IMR-90 (cell line): Measurements from ENCODE around the gene ZNF71. TPM values are rescaled to one million over a fixed set of nuclear protein-coding genes. Genes with fewer than 3 reads are reported as not detected.

Source experiments
- ATAC-seq: fragments of 200-7000 bp; cut with Tn5 transposase; 2 replicates; pipeline ENCODE4 v1.9.1; 2020; ENCODE audit warnings: low read depth, mild to moderate bottlenecking, moderate library complexity
- BruUV-seq: library from RNA; stranded (reverse); fragments of 400-500 nt; replicated peaks from 2 replicates; lab custom pipeline; 2021; lab: Mats Ljungman, UMichigan
- CTCF ChIA-PET: fragments of 300-600 bp; formaldehyde crosslinking; extraction: SDS; loops from one replicate; lab custom pipeline; 2021; ENCODE audit warnings: antibody characterized with exemption; lab: Yijun Ruan, JAX
- POLR2A ChIA-PET: fragments of 300-600 bp; sonication (Branson Sonifier 250); formaldehyde crosslinking; loops from one replicate; lab custom pipeline; 2022; ENCODE audit warnings: antibody characterized with exemption; ENCODE audit not compliant: unreplicated experiment; lab: Charles Lee
- DNase-seq: peaks from one replicate; pipeline ENCODE4 v3.0.0; 2013
- H2AFZ ChIP-seq: replicated peaks from 2 replicates; pipeline ENCODE3; 2013; ENCODE audit warnings: low read length, mild to moderate bottlenecking; ENCODE audit not compliant: poor library complexity
- H2AK5ac ChIP-seq: 2 replicates; pipeline ENCODE4 v1.6.1; 2013; ENCODE audit warnings: low read depth, low read length, inconsistent platforms
- H2AK9ac ChIP-seq: replicated peaks from 2 replicates; pipeline ENCODE3; 2013; ENCODE audit warnings: mild to moderate bottlenecking, low read depth, low read length, moderate library complexity; ENCODE audit not compliant: poor library complexity
- H2BK120ac ChIP-seq: 2 replicates; pipeline ENCODE4 v1.6.1; 2013; ENCODE audit warnings: low read depth, low read length, inconsistent platforms
- H2BK15ac ChIP-seq: 3 replicates; pipeline ENCODE4 v1.6.1; 2013; ENCODE audit warnings: low read depth, low read length, inconsistent platforms
- H2BK20ac ChIP-seq: 2 replicates; pipeline ENCODE4 v1.6.1; 2013; ENCODE audit warnings: low read depth, mild to moderate bottlenecking, inconsistent platforms, low read length, moderate library complexity
- H2BK5ac ChIP-seq: 2 replicates; pipeline ENCODE4 v1.6.1; 2013; ENCODE audit warnings: mild to moderate bottlenecking, low read depth, low read length, inconsistent platforms; ENCODE audit not compliant: poor library complexity, severe bottlenecking
- H3K14ac ChIP-seq: replicated peaks from 2 replicates; pipeline ENCODE4 v1.6.1; 2013; ENCODE audit warnings: low read depth, low read length, inconsistent platforms
- H3K18ac ChIP-seq: 2 replicates; pipeline ENCODE4 v1.6.1; 2013; ENCODE audit warnings: low read depth, low read length, control low read depth
- H3K23ac ChIP-seq: 2 replicates; pipeline ENCODE4 v1.6.1; 2013; ENCODE audit warnings: low read depth, low read length, inconsistent platforms
- H3K27ac ChIP-seq: 2 replicates; pipeline ENCODE4 v1.5.1; 2013; ENCODE audit warnings: mild to moderate bottlenecking, control low read depth, low read length; ENCODE audit not compliant: insufficient read depth
- H3K27me3 ChIP-seq: 2 replicates; pipeline ENCODE4 v1.6.1; 2013; ENCODE audit warnings: low read length; ENCODE audit not compliant: control insufficient read depth, insufficient read depth
- H3K36me3 ChIP-seq: 2 replicates; pipeline ENCODE4 v1.6.1; 2013; ENCODE audit warnings: low read length, mixed read lengths; ENCODE audit not compliant: control insufficient read depth, insufficient read depth
- H3K4ac ChIP-seq: 2 replicates; pipeline ENCODE4 v1.6.1; 2013; ENCODE audit warnings: low read depth, low read length, inconsistent platforms
- H3K4me1 ChIP-seq: 2 replicates; pipeline ENCODE4 v1.6.1; 2013; ENCODE audit warnings: low read length, mixed read lengths; ENCODE audit not compliant: control insufficient read depth, insufficient read depth
- H3K4me2 ChIP-seq: 2 replicates; pipeline ENCODE4 v1.6.1; 2013; ENCODE audit warnings: low read depth, mild to moderate bottlenecking, control low read depth, low read length, moderate library complexity
- H3K4me3 ChIP-seq: 2 replicates; pipeline ENCODE4 v1.5.1; 2013; ENCODE audit warnings: low read depth, mild to moderate bottlenecking, control low read depth, low read length, moderate library complexity; ENCODE audit not compliant: insufficient read depth
- H3K56ac ChIP-seq: 2 replicates; pipeline ENCODE4 v1.6.1; 2013; ENCODE audit warnings: low read length, inconsistent platforms; ENCODE audit not compliant: insufficient read depth; ENCODE audit errors: extremely low read depth
- H3K79me1 ChIP-seq, 2 experiments: 2 replicates each; pipeline ENCODE4 v1.6.1; 2013; ENCODE audit warnings: low read length in 2 of 2, inconsistent platforms in 1 of 2, low read depth in 1 of 2
- H3K9ac ChIP-seq: 2 replicates; pipeline ENCODE4 v1.6.1; 2013; ENCODE audit warnings: low read depth, low read length, control low read depth
- H3K9me1 ChIP-seq: 2 replicates; pipeline ENCODE4 v1.6.1; 2013; ENCODE audit warnings: low read length, inconsistent platforms; ENCODE audit not compliant: insufficient read depth
- H3K9me3 ChIP-seq: 2 replicates; pipeline ENCODE4 v1.6.1; 2013; ENCODE audit warnings: low read length; ENCODE audit not compliant: control insufficient read depth, insufficient read depth
- H4K20me1 ChIP-seq: 2 replicates; pipeline ENCODE4 v1.6.1; 2013; ENCODE audit warnings: low read length, inconsistent platforms; ENCODE audit not compliant: insufficient read depth
- H4K5ac ChIP-seq: 2 replicates; pipeline ENCODE4 v1.6.1; 2013; ENCODE audit warnings: mild to moderate bottlenecking, low read depth, low read length, control low read depth
- H4K8ac ChIP-seq, 2 experiments: 2 replicates each; pipeline ENCODE4 v1.6.1; 2013; ENCODE audit warnings: low read depth in 2 of 2, low read length in 2 of 2, control low read depth in 1 of 2, inconsistent platforms in 1 of 2
- H4K91ac ChIP-seq: 2 replicates; pipeline ENCODE4 v1.6.1; 2013; ENCODE audit warnings: low read depth, low read length, inconsistent platforms; ENCODE audit not compliant: insufficient read depth
- CHD1 ChIP-seq: IDR thresholded peaks from 2 replicates; pipeline ENCODE4 v1.6.1; 2012; ENCODE audit warnings: low read depth, low read length, improper control_type of control experiment
- MAZ ChIP-seq: IDR thresholded peaks from 2 replicates; pipeline ENCODE4 v1.6.1; 2012; ENCODE audit warnings: low read depth, mild to moderate bottlenecking, low read length, improper control_type of control experiment, moderate library complexity, borderline replicate concordance
- NFE2L2 ChIP-seq: fragments of 150-350 bp; IDR thresholded peaks from 2 replicates; pipeline ENCODE4 v1.6.1; 2016; ENCODE audit warnings: low read depth, mild to moderate bottlenecking, low read length
- RFX5 ChIP-seq: IDR thresholded peaks from 2 replicates; pipeline ENCODE4 v1.8.0; 2012; ENCODE audit warnings: low read depth, mild to moderate bottlenecking, low read length, moderate library complexity
- USF2 ChIP-seq: fragments of 150-350 bp; IDR thresholded peaks from 2 replicates; pipeline ENCODE4 v1.6.1; 2017; ENCODE audit warnings: mild to moderate bottlenecking, antibody characterized with exemption, low read length, low read depth
- WGBS, 2 experiments: methylation state at CpG; one replicate each; pipeline versions ENCODE4 v1.1.5 to v1.1.7; 2013; ENCODE audit warnings: missing lambda C conversion rate in 2 of 2; ENCODE audit not compliant: insufficient read length in 1 of 2; ENCODE audit errors: extremely low coverage in 2 of 2; 5-methylcytosine and 5-hydroxymethylcytosine counted together
- dilution Hi-C: fragments of 300-500 bp; cut with HindIII; formaldehyde crosslinking; loops from one replicate; pipeline ENCODE4 v1.14.3; 2018; ENCODE audit warnings: low sequenced_read_pairs; ENCODE audit not compliant: unreplicated experiment
- in situ Hi-C: fragments of 300-500 bp; cut with MboI; formaldehyde crosslinking; loops from 3 replicates; pipeline ENCODE4 v1.14.3; 2019; ENCODE audit warnings: low sequenced_read_pairs, inconsistent platforms, mixed read lengths
- intact Hi-C: fragments of 100-400 bp; cut with micrococcal nuclease; formaldehyde crosslinking; loops from 2 replicates; pipeline ENCODE4 v1.10.0; 2022
- polyA plus RNA-seq, 3 experiments: library from polyadenylated mRNA; depleted of rRNA; stranded (reverse); fragments of >200 nt; gene quantifications; 2 replicates each; pipeline ENCODE4 v1.2.3, GENCODE V29; 2012; ENCODE audit warnings: low replicate concordance in 1 of 3
- total RNA-seq: library from RNA; depleted of rRNA; stranded (reverse); fragments of >200 nt; gene quantifications from 2 replicates; pipeline ENCODE4 v1.2.3, GENCODE V29; 2012

Gene ZNF71
- total and polyA plus RNA-seq, 2 of the 4 experiments (the other 2 are of a cell fraction), result 7.9 to 9.3 TPM

GRCh38 chr19:56611288-56611687 is 16.2 kb downstream of the ZNF71 start:
- dilution Hi-C loops, result no loop called here
- Histone ChIP-seq H2BK20ac (no peak overlapping the region), H4K5ac (no peak overlapping the region), H3K14ac (no peak overlapping the region), H2BK120ac (no peak overlapping the region), H4K8ac (no peak overlapping the region), H3K9me3 (peaks cover 51% of the 10 kb centered on the region), H3K27me3 (no peaks in the 10 kb centered on the region), H3K4ac (no peak overlapping the region), H3K23ac (no peak overlapping the region), H3K9ac (no peak overlapping the region), H3K18ac (no peak overlapping the region), H2AK9ac (no peak overlapping the region), H2BK5ac (no peak overlapping the region), H3K4me1 (no peaks in the 10 kb centered on the region), H4K20me1 (no peaks in the 10 kb centered on the region), H3K36me3 (peaks cover 16% of the 10 kb centered on the region), H2AFZ (no peak overlapping the region), H3K27ac (no peak overlapping the region), H3K4me3 (no peak overlapping the region), H3K9me1 (no peaks in the 10 kb centered on the region), H3K56ac (no peak overlapping the region), H2AK5ac (no peak overlapping the region), H3K79me1 (peaks cover 15 to 18% of the 10 kb centered on the region in 2 experiments), H3K4me2 (no peak overlapping the region), H2BK15ac (no peak overlapping the region), H4K91ac (no peak overlapping the region)
- DNase-seq (no peak), ATAC-seq (no peak)
- no TSS peak for BruUV-seq
- intact Hi-C loops, result no loop called here
- CTCF ChIA-PET, result no interaction called here
- TF ChIP-seq MAZ (no peak), CHD1 (no peak), RFX5 (no peak), NFE2L2 (no peak), USF2 (no peak)
- WGBS, 2 experiments, result no CpG with 5 or more reads among the region's 8 CpGs
- POLR2A ChIA-PET, result no interaction called here
- in situ Hi-C loops, result no loop called here
